Keratinocyte (primary cell): ENCODE measurements around the gene SDK2. TPM values are rescaled to one million over a fixed set of nuclear protein-coding genes. Genes with fewer than 3 reads are reported as not detected.
"Not testable (repeated sequence)": the region's sequence is repeated elsewhere in the genome, so short reads cannot be mapped to it uniquely, and the experiment has no call there.

ENCODE experiments used
- DNase-seq: peaks from one replicate; pipeline ENCODE4 v3.0.0-alpha.2; 2011; ENCODE audit warnings: low read depth, missing footprints, low spot score
- FAIRE-seq: peaks from 2 replicates; lab custom pipeline; 2011; peaks lifted over from hg19 to GRCh38; lab: Jason Lieb, UNC
- H2AFZ ChIP-seq: 2 replicates; pipeline ENCODE4 v1.6.0; 2012; ENCODE audit warnings: low read length, control low read depth, inconsistent platforms; ENCODE audit not compliant: control insufficient read depth
- H3K27ac ChIP-seq: 2 replicates; pipeline ENCODE4 v1.5.1; 2011; ENCODE audit warnings: low read length; ENCODE audit not compliant: control insufficient read depth, insufficient read depth
- H3K27me3 ChIP-seq: 3 replicates; pipeline ENCODE4 v1.6.0; 2011; ENCODE audit warnings: low read length; ENCODE audit not compliant: control insufficient read depth, insufficient read depth; ENCODE audit errors: extremely low read depth
- H3K36me3 ChIP-seq, 2 experiments: 2 replicates in 1 of 2; 3 replicates in 1 of 2; pipeline ENCODE4 v1.5.1; 2011; ENCODE audit warnings: low read length in 2 of 2, mild to moderate bottlenecking in 1 of 2; ENCODE audit not compliant: control insufficient read depth in 2 of 2, insufficient read depth in 2 of 2; ENCODE audit errors: extremely low read depth in 1 of 2
- H3K4me1 ChIP-seq: 3 replicates; pipeline ENCODE4 v1.5.1; 2011; ENCODE audit warnings: low read length; ENCODE audit not compliant: control insufficient read depth, insufficient read depth; ENCODE audit errors: extremely low read depth
- H3K4me2 ChIP-seq: 3 replicates; pipeline ENCODE4 v1.6.0; 2011; ENCODE audit warnings: low read depth, low read length; ENCODE audit not compliant: control insufficient read depth, insufficient read depth; ENCODE audit errors: extremely low read depth
- H3K4me3 ChIP-seq, 3 experiments: fragments of 200-600 bp in 1 of 3; sonication (generic) in 1 of 3; 2 replicates in 2 of 3; 3 replicates in 1 of 3; pipeline ENCODE4 v1.5.1; 2011 to 2016; ENCODE audit warnings: low read length in 3 of 3, mild to moderate bottlenecking in 3 of 3, control low read depth in 2 of 3, inconsistent platforms in 1 of 3, low read depth in 1 of 3, mixed read lengths in 1 of 3, mixed run types in 1 of 3, moderate library complexity in 1 of 3; ENCODE audit not compliant: control insufficient read depth in 2 of 3, insufficient read depth in 2 of 3; ENCODE audit errors: extremely low read depth in 1 of 3
- H3K79me2 ChIP-seq: 2 replicates; pipeline ENCODE4 v1.6.0; 2012; ENCODE audit warnings: low read length; ENCODE audit not compliant: control insufficient read depth, insufficient read depth
- H3K9ac ChIP-seq: 3 replicates; pipeline ENCODE4 v1.6.0; 2011; ENCODE audit warnings: low read length; ENCODE audit not compliant: control insufficient read depth, insufficient read depth; ENCODE audit errors: extremely low read depth
- H3K9me1 ChIP-seq: 3 replicates; pipeline ENCODE4 v1.6.0; 2011; ENCODE audit warnings: low read length; ENCODE audit not compliant: control insufficient read depth, insufficient read depth; ENCODE audit errors: extremely low read depth
- H3K9me3 ChIP-seq: 2 replicates; pipeline ENCODE4 v1.5.1; 2012; ENCODE audit warnings: low read depth, low read length; ENCODE audit not compliant: control insufficient read depth
- H4K20me1 ChIP-seq: 3 replicates; pipeline ENCODE4 v1.6.0; 2011; ENCODE audit warnings: low read length; ENCODE audit not compliant: control insufficient read depth, insufficient read depth; ENCODE audit errors: extremely low read depth
- EZH2 ChIP-seq: IDR thresholded peaks from one replicate; pipeline ENCODE4 v1.6.1; 2012; ENCODE audit warnings: inconsistent platforms, mild to moderate bottlenecking, low read length, moderate library complexity
- dilution Hi-C: fragments of 300-500 bp; cut with MboI; formaldehyde crosslinking; loops from one replicate; pipeline ENCODE4 v1.7.0; 2020; ENCODE audit warnings: low sequenced_read_pairs; ENCODE audit not compliant: extremely low pct_ligation_motif_present
- polyA plus RNA-seq, 5 experiments: library from polyadenylated mRNA; depleted of rRNA in 3 of 5; stranded (reverse) in 3 of 5; stranded (forward) in 1 of 5; unstranded in 1 of 5; fragments of >200 nt; gene quantifications; 1 replicate in 1 of 5; 2 replicates in 3 of 5; 3 replicates in 1 of 5; pipeline versions ENCODE4 v1.2.1 to v1.2.3, GENCODE V29; 2011 to 2012; ENCODE audit warnings: missing spikeins in 2 of 5, low read depth in 1 of 5, low replicate concordance in 1 of 5
- TF ChIP-seq, protein P1 (sequence below), 3 experiments: IDR thresholded peaks in 1 of 3; conservative IDR thresholded peaks in 1 of 3; optimal IDR thresholded peaks in 1 of 3; 2 replicates in 2 of 3; 3 replicates in 1 of 3; pipeline versions ENCODE3 to v1.5.1; 2011; ENCODE audit warnings: low read length in 3 of 3, mild to moderate bottlenecking in 3 of 3, moderate library complexity in 2 of 3, control low read depth in 1 of 3, inconsistent platforms in 1 of 3; ENCODE audit not compliant: insufficient read depth in 2 of 3; ENCODE audit errors: extremely low read depth in 1 of 3

The SDK2 gene
- polyA plus RNA-seq, 1 donor (not counting 4 experiments of a cell fraction or from before 2014, with no cell fraction given): 1.8 TPM

DNA sequence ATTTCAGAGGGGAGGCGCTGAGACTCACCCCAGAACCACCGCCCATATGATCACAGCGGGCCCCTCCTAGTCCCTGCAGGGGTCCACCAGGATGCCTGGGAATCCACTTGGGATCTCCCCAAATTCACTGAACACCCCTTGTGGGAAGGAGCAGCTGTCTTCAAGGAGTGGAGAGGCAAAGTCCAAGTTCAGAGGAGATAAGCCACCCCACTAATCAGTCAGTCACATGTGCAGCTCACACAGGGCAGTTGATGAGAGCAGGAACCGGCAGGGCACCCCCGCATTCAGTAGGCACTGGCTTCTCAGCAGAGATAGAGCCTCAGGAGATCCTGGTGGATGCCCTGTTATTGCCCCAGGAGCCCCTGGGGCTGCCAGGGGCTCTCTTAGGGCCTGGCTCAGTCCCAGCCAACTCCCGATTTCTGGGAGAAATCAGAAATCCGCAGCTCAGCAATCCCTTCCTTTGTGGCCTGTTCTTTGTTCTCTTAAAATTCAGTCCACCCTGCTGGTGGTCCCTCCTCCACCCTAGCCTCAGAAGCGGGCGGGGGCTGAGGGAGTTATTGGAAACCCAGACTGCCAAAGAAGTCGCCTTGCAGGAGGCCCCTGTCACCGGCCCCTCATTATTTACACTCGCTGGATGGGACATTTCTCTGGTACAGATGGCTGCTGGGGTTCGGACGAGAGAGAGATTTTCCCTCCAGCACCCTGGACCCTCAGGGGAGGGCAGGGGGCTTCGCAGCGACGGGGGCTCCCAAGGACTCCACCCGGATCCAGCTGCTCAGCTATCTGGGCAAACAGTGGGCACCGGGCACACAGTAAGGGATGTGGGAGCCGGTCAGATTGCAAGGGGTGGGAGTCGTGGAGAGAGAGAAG, 334.3 kb downstream of the SDK2 start:
- FAIRE-seq (no peak), DNase-seq (no peak)
- Histone ChIP-seq H3K27ac (peak overlapping the region; percentile 78), H2AFZ (peak overlapping the region; percentile 58), H3K4me3 (peak overlapping the region; percentile 75 to 93 (median 80)), H3K79me2 (peaks cover 30% of the 10 kb centered on the region), H3K9ac (peak overlapping the region; percentile 92), H4K20me1 (no peaks in the 10 kb centered on the region), H3K9me3 (no peaks in the 10 kb centered on the region), H3K4me1 (peaks cover 54% of the 10 kb centered on the region), H3K36me3 (no peaks in the 10 kb centered on the region), H3K4me2 (peak overlapping the region; percentile 67), H3K27me3 (no peaks in the 10 kb centered on the region), H3K9me1 (no peaks in the 10 kb centered on the region)
- TF ChIP-seq EZH2: no peak
- TF ChIP-seq, protein P1, sequence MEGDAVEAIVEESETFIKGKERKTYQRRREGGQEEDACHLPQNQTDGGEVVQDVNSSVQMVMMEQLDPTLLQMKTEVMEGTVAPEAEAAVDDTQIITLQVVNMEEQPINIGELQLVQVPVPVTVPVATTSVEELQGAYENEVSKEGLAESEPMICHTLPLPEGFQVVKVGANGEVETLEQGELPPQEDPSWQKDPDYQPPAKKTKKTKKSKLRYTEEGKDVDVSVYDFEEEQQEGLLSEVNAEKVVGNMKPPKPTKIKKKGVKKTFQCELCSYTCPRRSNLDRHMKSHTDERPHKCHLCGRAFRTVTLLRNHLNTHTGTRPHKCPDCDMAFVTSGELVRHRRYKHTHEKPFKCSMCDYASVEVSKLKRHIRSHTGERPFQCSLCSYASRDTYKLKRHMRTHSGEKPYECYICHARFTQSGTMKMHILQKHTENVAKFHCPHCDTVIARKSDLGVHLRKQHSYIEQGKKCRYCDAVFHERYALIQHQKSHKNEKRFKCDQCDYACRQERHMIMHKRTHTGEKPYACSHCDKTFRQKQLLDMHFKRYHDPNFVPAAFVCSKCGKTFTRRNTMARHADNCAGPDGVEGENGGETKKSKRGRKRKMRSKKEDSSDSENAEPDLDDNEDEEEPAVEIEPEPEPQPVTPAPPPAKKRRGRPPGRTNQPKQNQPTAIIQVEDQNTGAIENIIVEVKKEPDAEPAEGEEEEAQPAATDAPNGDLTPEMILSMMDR (optimal IDR thresholded peaks at IDR 0.05 in 1 of 3, IDR thresholded peaks at IDR 0.05 in 1 of 3, conservative IDR thresholded peaks at IDR 0.05 in 1 of 3; ENCODE audit: extremely low read depth in 1 of 3, insufficient read depth in 2 of 3, low read length in 3 of 3): no peak
- dilution Hi-C loops: no loop called here

DNA sequence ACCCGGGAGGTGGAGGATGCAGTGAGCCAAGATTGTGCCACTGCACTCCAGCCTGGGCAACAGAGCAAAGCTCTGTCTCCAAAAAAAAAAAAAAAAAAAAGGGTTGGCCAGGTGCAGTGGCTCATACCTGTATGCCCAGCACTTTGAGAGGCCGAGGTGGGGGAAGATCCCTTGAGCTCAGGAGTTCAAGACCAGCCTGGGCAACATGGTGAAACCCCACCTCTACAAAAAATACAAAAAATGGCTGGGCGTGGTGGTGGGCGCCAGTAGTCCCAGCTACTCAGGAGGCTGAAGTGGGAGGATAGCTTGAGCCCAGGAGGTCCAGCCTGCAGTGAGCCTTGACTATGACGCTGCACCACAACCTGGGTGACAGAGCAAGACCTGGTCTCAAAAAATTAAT, 335.3 kb downstream of the SDK2 start:
- H3K4me3 ChIP-seq, FAIRE-seq, H3K9ac ChIP-seq, dilution Hi-C loops, H3K9me1 ChIP-seq, H3K27me3 ChIP-seq, H2AFZ ChIP-seq, DNase-seq, H3K36me3 ChIP-seq, H4K20me1 ChIP-seq, H3K27ac ChIP-seq, H3K9me3 ChIP-seq: not testable (repeated sequence)
- Histone ChIP-seq H3K4me2 (peak overlapping the region; percentile 79), H3K4me1 (peaks cover 63% of the 10 kb centered on the region), H3K79me2 (peaks cover 34% of the 10 kb centered on the region)
